ENCODE data around the gene BRIP1.

DNA sequence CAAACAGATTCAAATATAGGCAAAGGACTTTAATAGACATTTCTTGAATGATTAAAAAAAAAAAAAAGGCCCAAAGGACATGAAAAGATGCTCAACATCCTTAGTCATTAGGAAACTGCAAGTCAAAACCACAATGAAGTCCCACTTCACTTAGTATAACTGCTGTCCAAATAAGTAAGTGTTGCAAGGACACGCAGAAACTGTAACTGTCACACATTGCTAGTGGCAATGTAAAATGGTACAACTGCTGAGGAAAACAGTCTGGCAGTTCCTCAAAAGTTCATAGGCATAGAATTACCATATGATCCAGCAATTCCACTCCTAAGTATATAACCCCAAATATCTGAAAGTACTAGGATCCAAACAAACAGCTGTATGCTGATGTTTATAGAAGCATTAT is 112.7 kb downstream of the BRIP1 start:
- TF ChIP-seq GATA2 (IDR thresholded peaks at IDR 0.05; ENCODE audit: low read depth, low read length) (no peak), GATA3 (IDR thresholded peaks at IDR 0.05; ENCODE audit: low read depth, low read length) (no peak)
